HUES64 (cell line): ENCODE measurements around the gene FMNL3.
A peak's percentile ranks its signal among the peaks of the same experiment; 100 is the strongest.

Source experiments
- H3K27ac ChIP-seq: 2 replicates; pipeline ENCODE4 v1.7.0; 2013; ENCODE audit warnings: low read depth, low read length, inconsistent platforms
- H3K27me3 ChIP-seq: 2 replicates; pipeline ENCODE4 v1.6.1; 2013; ENCODE audit warnings: mild to moderate bottlenecking, low read length; ENCODE audit not compliant: insufficient read depth
- H3K36me3 ChIP-seq: 2 replicates; pipeline ENCODE4 v1.6.1; 2013; ENCODE audit warnings: mild to moderate bottlenecking, low read length; ENCODE audit not compliant: insufficient read depth
- H3K4me1 ChIP-seq: 2 replicates; pipeline ENCODE4 v1.6.1; 2013; ENCODE audit warnings: mild to moderate bottlenecking, low read length, moderate library complexity; ENCODE audit not compliant: insufficient read depth
- H3K4me3 ChIP-seq: 2 replicates; pipeline ENCODE4 v1.5.1; 2013; ENCODE audit warnings: mild to moderate bottlenecking, low read length, moderate library complexity
- H3K9ac ChIP-seq: 2 replicates; pipeline ENCODE4 v1.6.1; 2013; ENCODE audit warnings: mild to moderate bottlenecking, low read depth, low read length
- H3K9me3 ChIP-seq: 2 replicates; pipeline ENCODE4 v1.6.1; 2013; ENCODE audit warnings: low read depth, low read length; ENCODE audit not compliant: insufficient read depth
- WGBS: fragments of 150-250, 120-280 bp; methylation state at CpG from one replicate; pipeline ENCODE4 v1.1.7; 2013; ENCODE audit warnings: missing lambda C conversion rate; 5-methylcytosine and 5-hydroxymethylcytosine counted together

Gene FMNL3

DNA sequence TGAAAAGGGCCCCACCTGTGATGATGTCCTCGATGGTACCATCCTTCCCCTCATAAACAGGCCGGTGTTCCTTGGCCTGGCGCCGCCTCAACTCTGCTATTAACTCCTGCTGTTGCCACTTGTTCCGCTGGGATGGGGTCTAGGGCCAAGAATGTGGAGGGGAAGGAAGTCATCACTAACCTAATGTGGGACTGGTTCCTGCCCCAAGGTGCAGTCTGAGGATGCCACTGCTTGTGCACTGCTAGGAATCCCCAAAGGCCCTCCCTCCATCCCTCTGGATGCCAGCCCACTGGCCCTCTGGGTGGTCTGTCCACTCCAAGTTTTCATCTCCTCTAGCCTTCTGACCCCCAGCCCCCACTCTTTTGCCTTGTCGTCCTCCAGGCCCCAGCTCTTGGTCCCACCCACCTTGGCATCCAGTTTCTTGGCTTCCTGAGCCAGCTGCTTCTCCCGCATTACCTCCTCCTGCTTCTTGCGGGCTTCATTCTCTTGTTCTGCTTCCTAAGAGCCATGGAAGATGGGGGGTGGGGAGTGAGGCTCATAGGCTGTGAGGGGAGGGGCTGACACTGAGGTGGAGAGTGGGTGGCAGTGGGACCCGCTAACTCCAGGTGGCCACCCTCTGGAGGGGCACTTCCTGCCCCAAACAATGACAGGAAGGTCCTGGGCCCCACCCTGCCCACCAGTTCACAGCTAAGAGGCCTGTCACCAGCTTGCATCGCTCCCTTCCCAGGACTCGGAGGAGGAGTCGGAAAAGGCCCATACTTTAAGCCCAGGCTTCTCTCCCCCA lies 60.1 kb downstream of the FMNL3 start:
- Histone ChIP-seq H3K4me3 (no peak overlapping the region), H3K9me3 (no peaks in the 10 kb centered on the region), H3K36me3 (peaks cover 80% of the 10 kb centered on the region), H3K27me3 (no peaks in the 10 kb centered on the region), H3K9ac (no peak overlapping the region), H3K27ac (no peak overlapping the region), H3K4me1 (no peaks in the 10 kb centered on the region)
- 89% methylated on average over 12 of the region's 12 CpGs for WGBS

DNA sequence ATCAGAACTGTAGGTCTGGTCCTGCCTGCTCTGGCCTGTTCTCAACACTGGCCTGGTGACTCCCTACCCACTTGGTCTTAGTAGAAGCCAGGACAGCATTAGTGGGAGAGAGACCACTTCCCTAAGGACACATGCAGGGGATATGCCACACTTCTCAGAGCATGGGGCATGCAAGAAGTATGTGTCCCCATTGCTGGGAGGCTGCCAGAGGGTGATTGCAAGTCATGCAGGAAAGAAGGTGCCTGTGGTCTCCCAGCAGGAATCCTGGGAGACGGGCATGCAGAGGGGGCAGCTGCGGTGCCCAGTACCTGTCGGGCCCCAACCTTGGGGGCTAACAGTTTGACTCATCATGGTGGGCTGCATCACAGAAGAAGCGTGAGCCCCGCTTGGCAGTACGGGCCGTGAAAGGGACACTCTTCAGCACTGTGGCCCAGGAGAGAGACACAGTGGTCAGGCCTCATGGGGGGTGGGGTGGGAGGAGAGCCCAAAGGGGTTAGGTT lies 60.8 kb downstream of the FMNL3 start:
- Histone ChIP-seq H3K9ac (no peak overlapping the region), H3K36me3 (peaks cover 81% of the 10 kb centered on the region)
- WGBS: 96% methylated on average over 7 of the region's 7 CpGs

DNA sequence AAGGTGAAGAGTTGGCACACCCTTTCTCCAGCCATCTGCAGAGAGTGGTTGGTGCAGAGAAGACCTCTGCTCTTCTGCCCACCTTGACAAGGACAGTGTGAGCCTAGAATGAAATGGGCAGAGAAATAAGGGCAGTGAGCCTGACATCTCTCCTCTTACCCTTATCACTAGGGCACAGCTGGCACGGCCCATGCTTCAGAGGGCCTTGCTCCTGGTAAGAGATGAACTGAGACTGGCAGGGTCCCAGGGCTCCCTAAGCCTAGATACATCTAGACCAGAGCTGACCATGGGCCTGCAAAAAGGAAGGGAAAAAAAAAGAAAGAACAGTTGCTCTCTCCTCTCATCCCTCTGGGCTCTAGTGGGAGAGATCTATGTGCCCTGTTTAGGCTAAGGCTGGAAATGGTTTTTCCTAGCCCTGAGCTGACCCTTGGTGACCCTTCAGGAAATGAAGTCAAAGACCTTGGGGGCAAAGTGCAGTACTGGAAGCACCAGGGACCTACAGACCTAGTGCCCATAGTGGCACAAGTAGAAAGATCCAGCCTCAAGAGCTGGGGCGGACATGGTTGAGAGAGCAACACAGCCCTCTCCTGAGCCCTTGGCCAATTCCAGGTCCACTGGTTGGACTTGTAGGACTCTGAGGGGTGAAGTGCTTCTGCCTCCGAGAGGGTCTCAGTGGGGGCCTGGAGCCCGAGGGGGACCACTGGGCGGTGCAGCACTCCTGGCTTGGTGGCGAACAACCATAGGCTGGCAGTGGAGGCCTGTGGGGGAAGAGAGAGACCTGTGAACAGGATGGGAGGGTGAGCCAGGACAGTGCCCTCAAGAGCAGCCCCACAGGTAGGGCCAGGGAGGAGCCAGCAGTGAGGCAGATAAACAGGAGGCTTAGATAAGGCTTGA lies 61.8 kb downstream of the FMNL3 start:
- WGBS: 96% methylated on average over 6 of the region's 6 CpGs

More for the DNA sequence above, 60.8 kb downstream of the FMNL3 start:
- H3K9me3 ChIP-seq: no peaks in the 10 kb centered on the region
- H3K27me3 ChIP-seq: no peaks in the 10 kb centered on the region
- H3K4me3 ChIP-seq: no peak overlapping the region
- H3K4me1 ChIP-seq: no peaks in the 10 kb centered on the region
- H3K27ac ChIP-seq: no peak overlapping the region

DNA sequence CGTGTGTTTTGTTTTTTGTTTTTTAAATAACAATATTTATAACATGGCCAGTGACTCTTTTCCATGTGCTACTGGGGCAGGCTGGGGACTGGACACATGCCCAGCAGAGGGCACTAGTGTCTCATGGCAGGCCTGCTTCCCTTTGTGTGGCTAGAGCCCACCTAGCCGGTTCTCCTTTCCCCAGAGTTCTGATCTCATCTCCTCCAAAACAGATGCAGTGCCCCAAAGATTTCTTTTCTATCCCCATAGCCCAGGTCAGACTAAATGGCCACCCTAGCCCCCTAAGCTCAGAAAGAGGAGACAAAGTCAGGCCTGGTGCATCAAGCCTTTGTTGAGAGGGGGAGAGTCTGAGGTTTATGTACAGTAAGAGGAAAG lies 62.6 kb downstream of the FMNL3 start:
- Histone ChIP-seq H3K36me3 (peaks cover 66% of the 10 kb centered on the region), H3K9me3 (no peaks in the 10 kb centered on the region), H3K4me1 (no peaks in the 10 kb centered on the region), H3K9ac (no peak overlapping the region), H3K4me3 (no peak overlapping the region), H3K27me3 (no peaks in the 10 kb centered on the region), H3K27ac (no peak overlapping the region)
- WGBS: 37% methylated on average over 1 of the region's 2 CpGs

More for the DNA sequence above, 61.8 kb downstream of the FMNL3 start:
- Histone ChIP-seq H3K36me3 (peaks cover 74% of the 10 kb centered on the region), H3K4me3 (no peak overlapping the region), H3K9ac (no peak overlapping the region), H3K27ac (no peak overlapping the region), H3K4me1 (no peaks in the 10 kb centered on the region), H3K9me3 (no peaks in the 10 kb centered on the region), H3K27me3 (no peaks in the 10 kb centered on the region)

DNA sequence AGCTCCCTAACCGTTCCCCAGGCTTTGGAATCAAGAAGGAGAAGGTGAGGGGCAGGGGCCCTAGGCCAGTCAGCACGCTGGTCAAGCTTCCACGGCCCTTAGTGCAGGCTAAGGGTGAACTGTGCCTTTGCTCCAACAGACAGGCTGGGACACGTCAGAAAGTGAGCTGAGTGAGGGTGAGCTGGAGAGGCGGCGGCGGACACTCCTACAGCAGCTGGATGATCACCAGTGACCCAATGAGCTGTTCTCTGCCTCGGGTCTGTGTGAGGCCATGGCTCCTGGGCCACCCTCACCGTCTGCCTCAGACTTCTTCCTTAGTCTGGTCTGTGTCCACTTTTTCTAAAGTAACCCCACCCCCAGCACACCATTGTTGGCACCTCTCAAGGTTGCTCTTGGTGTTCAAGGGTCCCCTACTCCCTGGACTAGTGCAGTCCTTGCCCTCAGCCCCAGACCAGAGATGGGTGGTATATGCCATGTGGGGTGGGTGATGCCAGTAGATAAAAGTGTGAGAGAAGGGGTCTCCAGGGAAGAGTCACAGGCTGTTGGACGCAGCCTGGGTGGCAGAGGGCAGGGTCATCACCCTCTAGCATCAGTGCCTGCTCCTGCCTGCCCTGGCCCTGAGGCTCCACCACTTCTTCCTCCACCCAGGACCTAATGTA lies 63.1 kb downstream of the FMNL3 start:
- Histone ChIP-seq H3K36me3 (peaks cover 64% of the 10 kb centered on the region), H3K27ac (no peak overlapping the region), H3K9ac (no peak overlapping the region), H3K27me3 (no peaks in the 10 kb centered on the region), H3K4me1 (no peaks in the 10 kb centered on the region), H3K4me3 (no peak overlapping the region), H3K9me3 (no peaks in the 10 kb centered on the region)
- WGBS: 93% methylated on average over 10 of the region's 10 CpGs

DNA sequence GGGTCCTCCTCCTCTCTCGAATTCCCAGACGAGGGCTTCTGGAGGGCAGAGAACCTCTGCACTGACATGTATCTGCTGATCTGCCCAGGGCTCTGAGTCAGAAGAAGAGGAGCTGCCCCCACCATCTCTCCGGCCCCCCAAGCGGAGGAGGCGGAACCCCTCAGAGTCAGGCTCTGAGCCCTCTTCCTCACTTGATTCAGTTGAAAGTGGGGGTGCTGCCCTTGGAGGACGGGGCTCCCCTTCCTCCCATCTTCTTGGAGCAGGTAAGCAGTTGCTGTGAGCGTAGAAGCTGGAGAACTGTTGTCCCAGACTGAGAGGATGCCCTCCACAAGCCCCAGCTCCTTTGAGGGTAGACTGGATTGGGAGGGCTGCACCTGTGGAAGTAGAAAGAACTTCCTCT lies 64.1 kb downstream of the FMNL3 start:
- H3K9me3 ChIP-seq: no peaks in the 10 kb centered on the region
- H3K36me3 ChIP-seq: peaks cover 64% of the 10 kb centered on the region
- H3K27me3 ChIP-seq: no peaks in the 10 kb centered on the region
- no peaks in the 10 kb centered on the region for H3K4me1 ChIP-seq
- H3K27ac ChIP-seq: no peak overlapping the region
- H3K9ac ChIP-seq: no peak overlapping the region
- WGBS: 90% methylated on average over 5 of the region's 7 CpGs
- H3K4me3 ChIP-seq: no peak overlapping the region

DNA sequence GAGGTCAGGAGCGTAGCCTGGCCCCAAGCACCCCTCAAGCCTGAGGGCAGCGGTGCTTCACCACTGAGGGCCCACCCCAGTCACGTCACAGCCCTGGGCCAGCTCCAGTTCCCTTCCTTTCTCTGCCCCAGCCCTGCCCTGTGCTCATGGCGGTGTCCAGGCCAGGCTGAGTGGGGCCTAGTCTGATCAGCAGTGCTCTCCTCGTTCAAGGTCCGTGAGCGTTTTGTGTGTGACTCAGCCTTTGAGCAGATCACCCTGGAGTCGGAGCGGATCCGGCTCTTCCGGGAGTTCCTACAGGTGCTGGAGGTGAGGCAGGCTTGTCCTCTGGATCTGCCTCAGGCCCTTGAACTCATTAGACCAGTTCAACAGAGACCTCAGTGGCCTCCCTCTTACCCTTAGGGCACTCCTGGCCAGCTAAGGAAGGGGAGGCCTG lies 64.8 kb downstream of the FMNL3 start:
- Histone ChIP-seq H3K9ac (no peak overlapping the region), H3K9me3 (no peaks in the 10 kb centered on the region), H3K36me3 (peaks cover 66% of the 10 kb centered on the region), H3K4me1 (peaks cover 3% of the 10 kb centered on the region; the same call in 1 of the 2 replicates), H3K27ac (0 out of 2 replicates have a peak overlapping the region, but pooled peaks have one; percentile 7), H3K4me3 (no peak overlapping the region), H3K27me3 (no peaks in the 10 kb centered on the region)
- 94% methylated on average over 11 of the region's 11 CpGs for WGBS

DNA sequence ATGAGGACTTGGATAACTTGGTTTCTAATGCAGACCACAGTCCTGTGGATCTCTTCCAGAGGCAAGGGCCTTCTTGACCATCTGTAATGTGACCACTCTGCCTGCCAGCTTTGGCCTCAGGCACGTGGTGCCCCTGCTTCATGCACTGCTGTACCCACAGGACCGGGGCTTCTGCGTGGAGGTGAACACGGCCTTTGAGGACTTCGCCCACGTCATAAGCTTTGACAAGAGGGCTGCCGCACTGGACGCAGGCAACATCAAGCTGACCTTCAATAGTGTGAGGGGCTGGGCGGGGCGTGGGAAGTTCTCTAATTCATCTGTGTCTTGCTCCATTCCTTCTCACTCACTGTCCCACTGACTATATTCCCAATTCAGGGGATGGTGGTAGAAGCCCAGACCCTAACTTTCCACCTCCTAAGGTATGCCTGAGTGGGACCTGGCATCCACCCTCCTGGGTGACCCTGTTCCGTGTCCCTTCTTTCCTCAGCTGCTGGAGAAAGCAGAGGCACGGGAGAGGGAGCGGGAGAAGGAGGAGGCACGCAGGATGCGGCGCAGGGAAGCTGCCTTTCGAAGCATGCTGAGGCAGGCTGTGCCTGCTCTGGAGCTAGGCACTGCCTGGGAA lies 65.3 kb downstream of the FMNL3 start:
- 96% methylated on average over 17 of the region's 17 CpGs for WGBS
- Histone ChIP-seq H3K9me3 (no peaks in the 10 kb centered on the region), H3K4me3 (no peak overlapping the region), H3K36me3 (peaks cover 65% of the 10 kb centered on the region), H3K9ac (no peak overlapping the region), H3K27me3 (no peaks in the 10 kb centered on the region), H3K27ac (no peak overlapping the region), H3K4me1 (peaks cover 7% of the 10 kb centered on the region; the same call in 1 of the 2 replicates)

DNA sequence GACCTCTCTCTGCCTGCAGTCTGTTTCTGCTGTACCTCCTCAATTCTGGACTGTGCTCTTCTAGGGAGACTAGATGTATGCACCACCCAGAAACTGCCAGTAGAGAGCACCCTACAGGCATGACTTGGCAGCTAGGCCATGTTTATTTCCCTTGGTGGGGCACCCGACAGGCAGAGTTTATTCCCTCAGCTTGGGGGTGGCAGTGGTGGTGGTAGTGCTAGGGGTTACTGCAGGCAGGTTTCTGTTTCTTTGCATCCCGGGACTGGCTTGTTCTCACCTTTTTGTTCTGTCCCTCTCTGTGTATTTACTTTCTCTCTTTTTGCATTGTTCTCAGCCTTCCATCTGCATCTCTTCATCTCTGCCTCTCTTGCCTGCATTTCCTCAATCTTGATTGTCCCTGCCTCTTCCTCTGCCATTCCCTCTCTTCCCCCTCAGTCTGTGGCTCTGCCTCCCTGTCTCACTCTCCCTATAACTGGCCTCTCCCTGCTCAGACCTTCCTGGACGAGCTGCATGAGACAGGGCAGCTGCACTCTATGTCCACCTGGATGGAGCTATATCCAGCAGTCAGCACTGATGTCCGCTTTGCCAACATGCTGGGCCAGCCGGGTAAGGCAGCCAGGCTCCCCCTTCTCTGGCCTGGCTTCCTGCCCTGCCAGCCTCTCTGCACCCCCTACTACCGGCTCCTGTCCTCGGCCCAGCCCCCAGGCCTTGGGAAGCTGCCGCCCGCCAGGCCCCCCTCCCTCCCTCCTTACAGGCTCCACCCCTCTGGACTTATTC lies 70.0 kb downstream of the FMNL3 start:
- Histone ChIP-seq H3K4me3 (no peak overlapping the region), H3K9me3 (no peaks in the 10 kb centered on the region)

DNA sequence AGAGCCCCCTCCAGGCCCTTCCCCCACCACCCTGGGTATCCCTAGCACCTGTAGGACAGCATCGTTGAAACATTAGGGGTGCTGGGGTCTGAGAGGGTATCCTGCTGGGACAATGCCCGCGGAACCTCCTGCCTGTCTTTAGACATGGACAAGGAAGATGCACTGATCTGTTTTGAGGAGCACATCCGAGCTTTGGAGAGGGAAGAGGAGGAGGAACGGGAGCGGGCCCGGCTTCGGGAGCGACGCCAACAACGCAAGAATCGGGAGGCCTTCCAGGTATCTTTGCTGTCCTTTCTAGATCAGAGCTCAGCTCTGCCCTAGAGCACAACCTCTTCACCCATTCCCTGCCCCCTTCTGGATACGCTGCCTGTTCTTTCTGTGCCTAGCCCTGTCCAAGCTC lies 70.6 kb downstream of the FMNL3 start:
- no peaks in the 10 kb centered on the region for H3K9me3 ChIP-seq
- no peak overlapping the region for H3K4me3 ChIP-seq
- no peak overlapping the region for H3K27ac ChIP-seq
- H3K9ac ChIP-seq: no peak overlapping the region
- H3K4me1 ChIP-seq: peaks cover 7% of the 10 kb centered on the region; the same call in 1 of the 2 replicates
- H3K27me3 ChIP-seq: no peaks in the 10 kb centered on the region
- WGBS: 91% methylated on average over 13 of the region's 13 CpGs
- H3K36me3 ChIP-seq: peaks cover 27% of the 10 kb centered on the region; the same call in 1 of the 2 replicates

More for the DNA sequence above, 70.0 kb downstream of the FMNL3 start:
- Histone ChIP-seq H3K27me3 (no peaks in the 10 kb centered on the region), H3K36me3 (peaks cover 30% of the 10 kb centered on the region; the same call in 1 of the 2 replicates), H3K27ac (0 out of 2 replicates have a peak overlapping the region, but pooled peaks have one; percentile 21), H3K4me1 (peaks cover 7% of the 10 kb centered on the region; the same call in 1 of the 2 replicates), H3K9ac (0 out of 2 replicates have a peak overlapping the region, but pooled peaks have one; percentile 5)
- WGBS: 37% methylated on average over 7 of the region's 9 CpGs
